ENCODE data around the gene SYNJ2. TPM values are rescaled to one million over a fixed set of nuclear protein-coding genes. Genes with fewer than 3 reads are reported as not detected.

The SYNJ2 gene
- total and polyA plus RNA-seq, 3 donors from 2014 or later = 5.8 to 17.7 (median 7.6) TPM

DNA sequence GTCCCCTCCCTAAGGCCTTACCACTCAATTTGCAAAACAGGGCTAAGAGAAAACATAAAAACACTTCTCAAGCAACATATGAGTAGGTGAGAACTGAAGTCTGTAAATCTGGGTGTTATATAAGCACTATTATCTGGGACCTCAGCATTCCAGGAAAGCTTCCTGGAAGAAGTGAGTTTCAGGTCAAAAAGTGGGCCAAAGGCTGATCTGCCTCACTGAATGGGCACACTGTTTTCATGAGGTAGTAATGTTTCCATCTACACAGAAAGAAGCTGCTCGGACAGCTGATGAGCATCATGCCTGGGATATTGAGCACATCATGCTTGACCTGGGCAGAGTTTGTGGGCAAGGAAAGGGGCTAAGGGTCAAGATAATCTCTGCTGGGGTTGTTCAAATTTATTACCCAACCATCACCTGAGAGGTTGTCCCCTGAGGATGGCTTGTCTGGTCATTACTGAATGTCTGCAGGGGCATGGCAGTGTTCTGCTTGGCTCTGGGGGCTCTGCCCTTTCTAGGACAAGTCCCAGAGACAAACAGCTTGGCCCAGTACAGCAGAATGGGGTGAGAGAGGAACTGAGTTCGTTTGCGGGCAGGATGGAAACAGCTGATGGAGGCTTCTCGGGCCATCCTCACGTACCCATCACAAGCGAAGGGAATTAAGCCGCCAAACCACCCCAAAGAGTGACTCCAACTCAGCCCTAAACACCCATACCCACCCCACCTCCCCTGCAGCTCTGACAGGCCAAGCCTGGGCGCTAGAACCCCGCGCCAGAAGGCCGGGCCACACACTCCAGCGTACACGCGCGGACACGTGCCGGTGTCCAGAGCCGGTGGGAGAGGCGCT lies 1.2 kb upstream of the SYNJ2 start:
- Histone ChIP-seq H3K9me3 (no peaks in the 10 kb centered on the region), H3K36me3 (ENCODE audit: low read depth, missing control alignments) (no peaks in the 10 kb centered on the region), H3K4me3 (peak overlapping the region; percentile 72 to 78), H3K4me1 (peaks cover 11% of the 10 kb centered on the region), H3K27me3 (no peaks in the 10 kb centered on the region), H3K27ac (peak overlapping the region in 1 of 2 donors; percentile 5)
- intact Hi-C loops (cut with DNase I; ENCODE audit: low total_unique reads) = loop anchor here (10.0 kb wide), 1 partner anchor 84 kb away; no protein-coding TSS in a partner anchor
- WGBS, 2 donors = 39 to 45% methylated on average over 9 to 19 of the region's 19 CpGs
- TF ChIP-seq, protein P1, sequence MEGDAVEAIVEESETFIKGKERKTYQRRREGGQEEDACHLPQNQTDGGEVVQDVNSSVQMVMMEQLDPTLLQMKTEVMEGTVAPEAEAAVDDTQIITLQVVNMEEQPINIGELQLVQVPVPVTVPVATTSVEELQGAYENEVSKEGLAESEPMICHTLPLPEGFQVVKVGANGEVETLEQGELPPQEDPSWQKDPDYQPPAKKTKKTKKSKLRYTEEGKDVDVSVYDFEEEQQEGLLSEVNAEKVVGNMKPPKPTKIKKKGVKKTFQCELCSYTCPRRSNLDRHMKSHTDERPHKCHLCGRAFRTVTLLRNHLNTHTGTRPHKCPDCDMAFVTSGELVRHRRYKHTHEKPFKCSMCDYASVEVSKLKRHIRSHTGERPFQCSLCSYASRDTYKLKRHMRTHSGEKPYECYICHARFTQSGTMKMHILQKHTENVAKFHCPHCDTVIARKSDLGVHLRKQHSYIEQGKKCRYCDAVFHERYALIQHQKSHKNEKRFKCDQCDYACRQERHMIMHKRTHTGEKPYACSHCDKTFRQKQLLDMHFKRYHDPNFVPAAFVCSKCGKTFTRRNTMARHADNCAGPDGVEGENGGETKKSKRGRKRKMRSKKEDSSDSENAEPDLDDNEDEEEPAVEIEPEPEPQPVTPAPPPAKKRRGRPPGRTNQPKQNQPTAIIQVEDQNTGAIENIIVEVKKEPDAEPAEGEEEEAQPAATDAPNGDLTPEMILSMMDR (IDR thresholded peaks at IDR 0.05) = no peak
- no peak for TF ChIP-seq POLR2A (IDR thresholded peaks at IDR 0.05)
- no peak for DNase-seq

DNA sequence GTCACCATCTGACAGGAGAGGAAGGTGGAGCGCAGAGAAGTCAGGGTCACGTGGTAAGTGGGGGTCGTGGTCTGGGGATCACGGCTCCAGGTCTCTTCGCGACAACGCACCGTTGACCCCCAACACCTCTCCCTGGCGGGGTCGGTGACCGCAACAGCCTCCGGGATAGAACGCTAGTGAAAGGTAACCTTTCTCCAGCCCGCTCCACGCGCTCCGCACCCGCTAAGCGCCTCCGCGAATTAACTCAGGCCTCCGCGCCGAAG lies 600 bp upstream of the SYNJ2 start:
- 5 to 16% methylated on average over 15 to 24 of the region's 24 CpGs for WGBS, 2 donors
- H3K27ac ChIP-seq = peak overlapping the region in 1 of 2 donors; percentile 53
- intact Hi-C loops (cut with DNase I; ENCODE audit: low total_unique reads) = loop anchor here (10.0 kb wide), 1 partner anchor 84 kb away; no protein-coding TSS in a partner anchor
- DNase-seq = peak; percentile 34
- TF ChIP-seq, protein P1 (IDR thresholded peaks at IDR 0.05) = no peak
- no peak for TF ChIP-seq POLR2A (IDR thresholded peaks at IDR 0.05)
- no peaks in the 10 kb centered on the region for H3K27me3 ChIP-seq
- H3K4me3 ChIP-seq = peak overlapping the region; percentile 72 to 78
- no peaks in the 10 kb centered on the region for H3K36me3 ChIP-seq (ENCODE audit: low read depth, missing control alignments)
- peaks cover 11% of the 10 kb centered on the region for H3K4me1 ChIP-seq
- H3K9me3 ChIP-seq = no peaks in the 10 kb centered on the region

DNA sequence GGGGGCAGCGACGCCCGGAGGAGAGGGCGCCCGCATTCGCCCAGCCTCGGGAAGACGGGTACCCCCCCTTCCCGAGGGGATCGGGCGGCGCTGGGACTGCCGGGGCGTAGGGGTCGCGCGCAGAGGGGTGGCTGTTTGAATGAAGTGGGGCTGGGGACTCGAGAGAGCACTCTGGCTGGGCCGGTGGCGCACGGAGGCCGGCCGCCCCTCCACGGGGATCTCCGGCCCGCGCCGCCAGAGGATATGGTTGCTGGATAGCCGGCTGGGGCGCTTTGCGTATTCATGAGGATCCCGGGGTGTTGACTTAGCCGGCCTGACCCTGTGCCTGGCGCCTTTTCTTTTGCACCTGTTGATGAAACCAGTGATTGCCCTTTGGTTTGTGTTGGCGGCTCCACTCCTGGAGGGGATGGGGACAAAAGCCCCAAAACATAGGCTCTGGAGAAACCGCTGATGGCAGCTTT lies 469 bp downstream of the SYNJ2 start:
- intact Hi-C loops (cut with DNase I; ENCODE audit: low total_unique reads) = loop anchor here (10.0 kb wide), 1 partner anchor 83 kb away; no protein-coding TSS in a partner anchor
- Histone ChIP-seq H3K27ac (peak overlapping the region in 1 of 2 donors; percentile 53), H3K27me3 (no peaks in the 10 kb centered on the region), H3K4me3 (peak overlapping the region; percentile 72 to 78), H3K4me1 (peaks cover 11% of the 10 kb centered on the region), H3K36me3 (ENCODE audit: low read depth, missing control alignments) (no peaks in the 10 kb centered on the region), H3K9me3 (no peaks in the 10 kb centered on the region)
- DNase-seq = peak; percentile 43
- WGBS, 2 donors = 4 to 17% methylated on average over 3 to 28 of the region's 36 CpGs
- TF ChIP-seq POLR2A (IDR thresholded peaks at IDR 0.05) = no peak
- TF ChIP-seq, protein P1 (IDR thresholded peaks at IDR 0.05) = no peak

DNA sequence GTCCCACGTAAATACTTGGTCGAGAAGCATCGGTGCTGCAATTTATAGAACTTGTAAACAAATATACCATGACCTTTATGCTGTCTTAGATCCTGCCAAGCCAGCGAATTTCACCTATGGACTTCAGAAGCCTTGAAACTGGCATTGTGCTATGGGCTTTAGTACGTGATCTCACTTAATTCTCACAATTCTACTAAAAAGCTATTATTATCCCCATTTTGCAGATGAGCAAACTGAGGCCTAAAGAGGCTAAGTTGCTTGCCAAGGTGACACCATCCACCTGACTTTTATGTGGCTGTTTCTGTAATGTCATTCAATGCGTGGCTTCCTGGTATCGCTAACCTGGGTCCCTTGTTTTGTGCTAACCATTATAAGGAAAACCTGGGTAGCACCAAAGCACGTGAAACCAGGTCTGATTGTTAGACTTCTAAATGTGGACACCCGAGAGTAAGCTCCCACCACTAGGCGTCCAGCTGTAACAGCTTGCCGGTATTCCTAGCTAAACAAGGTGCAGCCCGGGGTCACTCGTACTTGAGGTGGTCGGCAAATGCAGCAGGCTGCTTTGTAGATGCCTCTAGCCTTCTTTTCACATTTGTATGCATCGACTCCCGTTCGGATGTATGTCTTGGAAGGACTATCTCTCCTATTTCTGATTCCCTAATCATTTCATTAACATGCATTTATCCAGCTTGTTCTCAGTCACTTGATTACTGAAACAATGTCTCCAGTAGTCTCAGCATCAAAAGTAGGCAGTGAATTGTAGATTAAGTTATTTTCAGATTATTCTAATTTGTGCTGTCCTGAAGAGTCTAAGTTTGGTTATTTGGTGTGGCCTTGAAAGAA lies 1.1 kb downstream of the SYNJ2 start:
- TF ChIP-seq, protein P1 (IDR thresholded peaks at IDR 0.05) = no peak
- no peak for TF ChIP-seq POLR2A (IDR thresholded peaks at IDR 0.05)
- intact Hi-C loops (cut with DNase I; ENCODE audit: low total_unique reads) = loop anchor here (10.0 kb wide), 1 partner anchor 82 kb away; no protein-coding TSS in a partner anchor
- no peaks in the 10 kb centered on the region for H3K36me3 ChIP-seq (ENCODE audit: low read depth, missing control alignments)
- H3K27me3 ChIP-seq = no peaks in the 10 kb centered on the region
- H3K4me1 ChIP-seq = peaks cover 11% of the 10 kb centered on the region
- no peaks in the 10 kb centered on the region for H3K9me3 ChIP-seq
- H3K4me3 ChIP-seq = peak overlapping the region; percentile 72 to 78
- 40 to 51% methylated on average over 17 of the region's 17 CpGs for WGBS, 2 donors
- peak; percentile 49 for DNase-seq
- no peak overlapping the region for H3K27ac ChIP-seq
